ENCODE results near the gene BET1L. TPM values are rescaled to one million over a fixed set of nuclear protein-coding genes. Genes with fewer than 3 reads are reported as not detected.
A peak's percentile ranks its signal among the peaks of the same experiment; 100 is the strongest.

BET1L gene
- total and polyA plus RNA-seq, 2 donors = 9.3 to 27.7 TPM

- no peak for DNase-seq (ENCODE audit: low read depth in 6 of 9, low spot score in 9 of 9)
Observed at GRCh38 chr11:203945-204586, 3.1 kb downstream of the BET1L start.

GRCh38 chr11:203056-203944 lies 3.9 kb downstream of the BET1L start:
- H3K4me3 ChIP-seq (ENCODE audit: low read length in 2 of 2) = no peak overlapping the region
- no peaks in the 10 kb centered on the region for H3K9me3 ChIP-seq (ENCODE audit: control insufficient read depth in 2 of 2, insufficient read depth in 1 of 2, low read length in 1 of 2)
- peaks cover 26 to 28% of the 10 kb centered on the region in 2 donors for H3K36me3 ChIP-seq (ENCODE audit: control insufficient read depth in 2 of 2, insufficient read depth in 2 of 2, low read length in 1 of 2)
- H3K27me3 ChIP-seq (ENCODE audit: control insufficient read depth in 2 of 2, insufficient read depth in 1 of 2, low read length in 1 of 2) = peaks cover 0 to 2% of the 10 kb centered on the region in 2 donors
- H3K4me1 ChIP-seq (ENCODE audit: control insufficient read depth in 2 of 2, insufficient read depth in 2 of 2, low read length in 2 of 2) = peaks cover 19 to 39% of the 10 kb centered on the region in 2 donors
- DNase-seq (ENCODE audit: low read depth in 6 of 9, low spot score in 9 of 9) = no peak
- 98% methylated on average over 7 of the region's 7 CpGs for WGBS
- no peak overlapping the region for H3K27ac ChIP-seq (ENCODE audit: low read depth in 1 of 2, low read length in 1 of 2)

More at GRCh38 chr11:203945-204586, 3.1 kb downstream of the BET1L start:
- WGBS = 98% methylated on average over 4 of the region's 4 CpGs
- no peak overlapping the region for H3K4me3 ChIP-seq (ENCODE audit: low read length in 2 of 2)
- H3K9me3 ChIP-seq (ENCODE audit: control insufficient read depth in 2 of 2, insufficient read depth in 1 of 2, low read length in 1 of 2) = no peaks in the 10 kb centered on the region
- peaks cover 0 to 2% of the 10 kb centered on the region in 2 donors for H3K27me3 ChIP-seq (ENCODE audit: control insufficient read depth in 2 of 2, insufficient read depth in 1 of 2, low read length in 1 of 2)
- peaks cover 26 to 28% of the 10 kb centered on the region in 2 donors for H3K36me3 ChIP-seq (ENCODE audit: control insufficient read depth in 2 of 2, insufficient read depth in 2 of 2, low read length in 1 of 2)
- H3K4me1 ChIP-seq (ENCODE audit: control insufficient read depth in 2 of 2, insufficient read depth in 2 of 2, low read length in 2 of 2) = peaks cover 19 to 40% of the 10 kb centered on the region in 2 donors
- H3K27ac ChIP-seq (ENCODE audit: low read depth in 1 of 2, low read length in 1 of 2) = no peak overlapping the region

GRCh38 chr11:202490-202889 lies 4.7 kb downstream of the BET1L start:
- H3K4me3 ChIP-seq (ENCODE audit: low read length in 2 of 2) = no peak overlapping the region
- H3K9me3 ChIP-seq (ENCODE audit: control insufficient read depth in 2 of 2, insufficient read depth in 1 of 2, low read length in 1 of 2) = peaks cover 0 to 1% of the 10 kb centered on the region in 2 donors
- no peak for DNase-seq (ENCODE audit: low read depth in 6 of 9, low spot score in 9 of 9)
- peak overlapping the region; percentile 48 to 66 for H3K27ac ChIP-seq (ENCODE audit: low read depth in 1 of 2, low read length in 1 of 2)
- 91% methylated on average over 8 of the region's 8 CpGs for WGBS
- peaks cover 19 to 39% of the 10 kb centered on the region in 2 donors for H3K4me1 ChIP-seq (ENCODE audit: control insufficient read depth in 2 of 2, insufficient read depth in 2 of 2, low read length in 2 of 2)
- H3K36me3 ChIP-seq (ENCODE audit: control insufficient read depth in 2 of 2, insufficient read depth in 2 of 2, low read length in 1 of 2) = peaks cover 26 to 28% of the 10 kb centered on the region in 2 donors
- no peaks in the 10 kb centered on the region for H3K27me3 ChIP-seq (ENCODE audit: control insufficient read depth in 2 of 2, insufficient read depth in 1 of 2, low read length in 1 of 2)

GRCh38 chr11:201966-202365 lies 5.2 kb downstream of the BET1L start:
- 25% methylated on average over 15 of the region's 15 CpGs for WGBS
- Histone ChIP-seq H3K36me3 (ENCODE audit: control insufficient read depth in 2 of 2, insufficient read depth in 2 of 2, low read length in 1 of 2) (peaks cover 26 to 28% of the 10 kb centered on the region in 2 donors), H3K4me1 (ENCODE audit: control insufficient read depth in 2 of 2, insufficient read depth in 2 of 2, low read length in 2 of 2) (peaks cover 19 to 39% of the 10 kb centered on the region in 2 donors), H3K9me3 (ENCODE audit: control insufficient read depth in 2 of 2, insufficient read depth in 1 of 2, low read length in 1 of 2) (peaks cover 0 to 1% of the 10 kb centered on the region in 2 donors), H3K27ac (ENCODE audit: low read depth in 1 of 2, low read length in 1 of 2) (peak overlapping the region; percentile 39 to 66), H3K27me3 (ENCODE audit: control insufficient read depth in 2 of 2, insufficient read depth in 1 of 2, low read length in 1 of 2) (peaks cover 0 to 3% of the 10 kb centered on the region in 2 donors), H3K4me3 (ENCODE audit: low read length in 2 of 2) (no peak overlapping the region)
- DNase-seq (ENCODE audit: low read depth in 6 of 9, low spot score in 9 of 9) = peak in 2 of 9 donors; percentile 22 to 28

GRCh38 chr11:200224-201003 lies 6.8 kb downstream of the BET1L start:
- Histone ChIP-seq H3K4me1 (ENCODE audit: control insufficient read depth in 2 of 2, insufficient read depth in 2 of 2, low read length in 2 of 2) (peaks cover 8 to 25% of the 10 kb centered on the region in 2 donors), H3K4me3 (ENCODE audit: low read length in 2 of 2) (no peak overlapping the region), H3K27ac (ENCODE audit: low read depth in 1 of 2, low read length in 1 of 2) (no peak overlapping the region), H3K36me3 (ENCODE audit: control insufficient read depth in 2 of 2, insufficient read depth in 2 of 2, low read length in 1 of 2) (peaks cover 22 to 25% of the 10 kb centered on the region in 2 donors), H3K9me3 (ENCODE audit: control insufficient read depth in 2 of 2, insufficient read depth in 1 of 2, low read length in 1 of 2) (peaks cover 0 to 1% of the 10 kb centered on the region in 2 donors), H3K27me3 (ENCODE audit: control insufficient read depth in 2 of 2, insufficient read depth in 1 of 2, low read length in 1 of 2) (peaks cover 0 to 3% of the 10 kb centered on the region in 2 donors)
- DNase-seq (ENCODE audit: low read depth in 6 of 9, low spot score in 9 of 9) = no peak
- 98% methylated on average over 13 of the region's 13 CpGs for WGBS

GRCh38 chr11:199782-200181 lies 7.4 kb downstream of the BET1L start:
- no peak for DNase-seq (ENCODE audit: low read depth in 6 of 9, low spot score in 9 of 9)
- H3K9me3 ChIP-seq (ENCODE audit: control insufficient read depth in 2 of 2, insufficient read depth in 1 of 2, low read length in 1 of 2) = peaks cover 0 to 1% of the 10 kb centered on the region in 2 donors
- H3K4me3 ChIP-seq (ENCODE audit: low read length in 2 of 2) = no peak overlapping the region
- peaks cover 15 to 21% of the 10 kb centered on the region in 2 donors for H3K36me3 ChIP-seq (ENCODE audit: control insufficient read depth in 2 of 2, insufficient read depth in 2 of 2, low read length in 1 of 2)
- no peak overlapping the region for H3K27ac ChIP-seq (ENCODE audit: low read depth in 1 of 2, low read length in 1 of 2)
- WGBS = 96% methylated on average over 8 of the region's 8 CpGs
- peaks cover 7 to 25% of the 10 kb centered on the region in 2 donors for H3K4me1 ChIP-seq (ENCODE audit: control insufficient read depth in 2 of 2, insufficient read depth in 2 of 2, low read length in 2 of 2)
- H3K27me3 ChIP-seq (ENCODE audit: control insufficient read depth in 2 of 2, insufficient read depth in 1 of 2, low read length in 1 of 2) = peaks cover 0 to 3% of the 10 kb centered on the region in 2 donors

- Histone ChIP-seq H3K4me3 (ENCODE audit: low read length in 2 of 2) (no peak overlapping the region), H3K9me3 (ENCODE audit: control insufficient read depth in 2 of 2, insufficient read depth in 1 of 2, low read length in 1 of 2) (peaks cover 0 to 1% of the 10 kb centered on the region in 2 donors), H3K4me1 (ENCODE audit: control insufficient read depth in 2 of 2, insufficient read depth in 2 of 2, low read length in 2 of 2) (peaks cover 7 to 22% of the 10 kb centered on the region in 2 donors), H3K27ac (ENCODE audit: low read depth in 1 of 2, low read length in 1 of 2) (no peak overlapping the region), H3K36me3 (ENCODE audit: control insufficient read depth in 2 of 2, insufficient read depth in 2 of 2, low read length in 1 of 2) (peaks cover 9 to 14% of the 10 kb centered on the region in 2 donors), H3K27me3 (ENCODE audit: control insufficient read depth in 2 of 2, insufficient read depth in 1 of 2, low read length in 1 of 2) (peaks cover 0 to 3% of the 10 kb centered on the region in 2 donors)
- 93% methylated on average over 13 of the region's 13 CpGs for WGBS
- DNase-seq (ENCODE audit: low read depth in 6 of 9, low spot score in 9 of 9) = no peak
Observed at GRCh38 chr11:199004-199581, 8.1 kb downstream of the BET1L start.

GRCh38 chr11:198236-198806 lies 8.9 kb downstream of the BET1L start:
- H3K27ac ChIP-seq (ENCODE audit: low read depth in 1 of 2, low read length in 1 of 2) = no peak overlapping the region
- peaks cover 2 to 6% of the 10 kb centered on the region in 2 donors for H3K36me3 ChIP-seq (ENCODE audit: control insufficient read depth in 2 of 2, insufficient read depth in 2 of 2, low read length in 1 of 2)
- H3K4me1 ChIP-seq (ENCODE audit: control insufficient read depth in 2 of 2, insufficient read depth in 2 of 2, low read length in 2 of 2) = peaks cover 7 to 20% of the 10 kb centered on the region in 2 donors
- DNase-seq (ENCODE audit: low read depth in 6 of 9, low spot score in 9 of 9) = no peak
- WGBS = 98% methylated on average over 21 of the region's 21 CpGs
- H3K9me3 ChIP-seq (ENCODE audit: control insufficient read depth in 2 of 2, insufficient read depth in 1 of 2, low read length in 1 of 2) = peaks cover 0 to 1% of the 10 kb centered on the region in 2 donors
- H3K4me3 ChIP-seq (ENCODE audit: low read length in 2 of 2) = no peak overlapping the region
- H3K27me3 ChIP-seq (ENCODE audit: control insufficient read depth in 2 of 2, insufficient read depth in 1 of 2, low read length in 1 of 2) = peaks cover 0 to 3% of the 10 kb centered on the region in 2 donors

All from thymus (tissue), 11 donors.